HG03066 (cell line): Measurements from ENCODE around the gene ABHD4.

Source experiments
- ATAC-seq: cut with Tn5 transposase; IDR thresholded peaks from one replicate; pipeline ENCODE4 v1.9.1; 2021; ENCODE audit warnings: low read depth; ENCODE audit not compliant: unreplicated experiment

The ABHD4 gene

GRCh38 chr14:22657861-22658260, 59.8 kb downstream of the ABHD4 start:
- ATAC-seq = no peak

GRCh38 chr14:22658946-22659345, 60.8 kb downstream of the ABHD4 start:
- no peak for ATAC-seq

GRCh38 chr14:22660654-22661053, 62.6 kb downstream of the ABHD4 start:
- ATAC-seq = no peak
